Small intestine (tissue), 7 donors: ENCODE data around the gene GLUL. TPM values are rescaled to one million over a fixed set of nuclear protein-coding genes. Genes with fewer than 3 reads are reported as not detected.

Experiments
- DNase-seq, 2 donors: peaks; one replicate each; pipeline versions ENCODE4 v3.0.0 to v3.0.0-alpha.2; 2013
- FAIRE-seq: peaks from 2 replicates; lab custom pipeline; 2012; peaks lifted over from hg19 to GRCh38; lab: Jason Lieb, UNC
- H3K27ac ChIP-seq, 3 donors: one replicate each; pipeline ENCODE4 v1.5.1; 2013; ENCODE audit warnings: low read length in 2 of 3, mild to moderate bottlenecking in 2 of 3, control low read depth in 1 of 3, inconsistent platforms in 1 of 3, low read depth in 1 of 3, moderate library complexity in 1 of 3
- H3K27me3 ChIP-seq, 3 donors: one replicate each; pipeline ENCODE4 v1.6.1; 2013; ENCODE audit warnings: low read length in 3 of 3, inconsistent platforms in 1 of 3; ENCODE audit not compliant: control insufficient read depth in 3 of 3, insufficient read depth in 3 of 3
- H3K36me3 ChIP-seq, 3 donors: one replicate each; pipeline ENCODE4 v1.6.1; 2013; ENCODE audit warnings: low read length in 3 of 3, inconsistent platforms in 1 of 3, low read depth in 1 of 3, mild to moderate bottlenecking in 1 of 3, moderate library complexity in 1 of 3; ENCODE audit not compliant: control insufficient read depth in 3 of 3, insufficient read depth in 2 of 3
- H3K4me1 ChIP-seq, 3 donors: one replicate each; pipeline ENCODE4 v1.6.1; 2013; ENCODE audit warnings: low read length in 2 of 3, inconsistent platforms in 1 of 3, low read depth in 1 of 3, mild to moderate bottlenecking in 1 of 3, moderate library complexity in 1 of 3; ENCODE audit not compliant: control insufficient read depth in 3 of 3, insufficient read depth in 2 of 3
- H3K4me3 ChIP-seq, 3 donors: one replicate each; pipeline ENCODE4 v1.5.1; 2013; ENCODE audit warnings: low read length in 3 of 3, control low read depth in 1 of 3, inconsistent platforms in 1 of 3, low read depth in 1 of 3, mild to moderate bottlenecking in 1 of 3, moderate library complexity in 1 of 3
- H3K9me3 ChIP-seq, 2 donors: one replicate each; pipeline ENCODE4 v1.6.1; 2013; ENCODE audit warnings: low read depth in 1 of 2, low read length in 1 of 2; ENCODE audit not compliant: control insufficient read depth in 2 of 2, insufficient read depth in 1 of 2
- WGBS, 3 donors: extraction: QIAGEN DNeasy Blood & Tissue Kit; methylation state at CpG; one replicate each; pipeline ENCODE4 v1.1.7; 2013; 5-methylcytosine and 5-hydroxymethylcytosine counted together
- polyA plus RNA-seq, 4 donors: library from polyadenylated mRNA; stranded (reverse) in 3 of 4; unstranded in 1 of 4; fragments of 200-250 nt in 3 of 4; fragments of 120-200 nt in 1 of 4; gene quantifications; one replicate each; pipeline versions ENCODE4 v1.2.1 to v1.2.3, GENCODE V29; 2013
- donor health status: healthy with polysubstance abuse.
- donor health status: control.
- donor health status: control.
- donor health status: Bipolar disorder and iron deficiency.
- donor health status: healthy.

The GLUL gene
- polyA plus RNA-seq, 4 donors, result 75.8 to 422 (median 153) TPM

DNA sequence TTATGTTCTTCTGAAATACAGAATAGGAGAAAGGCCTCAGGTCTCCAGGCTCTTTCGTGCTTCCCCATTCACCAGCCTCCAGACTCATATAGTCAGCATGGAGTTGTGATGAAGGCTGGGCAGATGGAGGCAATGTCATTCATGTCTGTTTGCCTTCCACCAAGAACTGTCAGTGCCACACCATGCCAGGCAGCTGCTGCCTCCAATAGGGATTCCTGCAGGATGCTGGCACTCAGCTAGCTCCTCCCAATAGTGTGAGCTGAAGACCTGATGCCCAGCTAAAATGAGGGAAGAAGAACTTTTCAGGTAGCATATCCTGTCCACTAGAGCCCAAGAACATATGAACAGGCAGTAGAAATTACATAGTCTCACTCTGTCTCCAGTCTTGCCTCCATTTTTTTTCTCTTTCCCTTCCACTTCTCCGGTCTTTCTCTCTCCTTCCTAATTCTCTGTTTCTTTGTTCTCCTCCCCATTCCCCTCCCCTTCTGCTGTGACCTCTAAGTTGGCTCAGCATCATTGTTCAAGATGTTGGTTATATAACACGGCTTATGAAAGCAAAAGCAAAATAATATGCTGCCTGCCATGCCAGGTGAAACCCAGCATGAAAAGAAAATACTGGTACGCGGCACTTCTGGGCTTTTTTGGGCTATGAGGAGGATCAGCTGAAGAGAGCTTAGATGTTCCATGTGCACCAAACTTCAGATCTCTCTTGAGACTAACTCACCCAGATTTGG lies 17.3 kb downstream of the GLUL start:
- FAIRE-seq (no peak), DNase-seq (no peak)

GRCh38 chr1:182370532-182370931 lies 21.1 kb downstream of the GLUL start:
- H3K9me3 ChIP-seq, result no peaks in the 10 kb centered on the region
- DNase-seq (no peak), FAIRE-seq (no peak)

More for the DNA sequence above, 17.3 kb downstream of the GLUL start:
- H3K27me3 ChIP-seq, result no peaks in the 10 kb centered on the region
- no peaks in the 10 kb centered on the region for H3K36me3 ChIP-seq
- H3K27ac ChIP-seq, result no peak overlapping the region
- no peaks in the 10 kb centered on the region for H3K4me1 ChIP-seq
- no peak overlapping the region for H3K4me3 ChIP-seq
- no peaks in the 10 kb centered on the region for H3K9me3 ChIP-seq
- 72 to 77% (median 74%) methylated on average over 5 of the region's 5 CpGs for whole genome bisulfite sequencing, 3 donors

GRCh38 chr1:182368903-182369302 lies 22.7 kb downstream of the GLUL start:
- Histone ChIP-seq H3K9me3 (no peaks in the 10 kb centered on the region), H3K4me3 (no peak overlapping the region), H3K36me3 (no peaks in the 10 kb centered on the region), H3K27ac (no peak overlapping the region), H3K27me3 (no peaks in the 10 kb centered on the region), H3K4me1 (no peaks in the 10 kb centered on the region)
- 65 to 81% (median 76%) methylated on average over 4 of the region's 4 CpGs for WGBS, 3 donors
- FAIRE-seq (no peak), DNase-seq (no peak)

More at GRCh38 chr1:182370532-182370931, 21.1 kb downstream of the GLUL start:
- 61 to 67% (median 65%) methylated on average over 3 of the region's 3 CpGs for WGBS, 3 donors
- no peak overlapping the region for H3K4me3 ChIP-seq
- no peaks in the 10 kb centered on the region for H3K27me3 ChIP-seq
- H3K4me1 ChIP-seq, result no peaks in the 10 kb centered on the region
- no peak overlapping the region for H3K27ac ChIP-seq
- H3K36me3 ChIP-seq, result no peaks in the 10 kb centered on the region

DNA sequence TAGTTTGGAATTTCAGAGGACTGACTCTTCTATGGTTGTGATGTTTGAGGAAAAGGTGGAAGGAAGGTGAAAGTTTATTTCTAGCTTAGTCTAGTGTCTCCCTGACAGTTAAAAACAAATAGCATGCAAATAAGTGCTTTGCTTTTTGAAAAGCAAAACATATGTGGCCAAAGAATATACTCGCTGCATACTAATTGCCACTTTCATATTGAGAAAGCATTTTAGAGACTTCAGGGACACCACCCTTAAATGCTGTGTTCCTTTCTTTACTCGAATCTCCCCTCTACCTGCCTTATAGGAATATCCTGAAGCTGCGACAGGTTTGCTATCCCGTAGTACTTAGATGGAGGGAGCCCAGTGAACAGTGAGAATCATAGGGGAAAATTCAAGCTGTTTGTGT lies 23.2 kb downstream of the GLUL start:
- DNase-seq (no peak), FAIRE-seq (no peak)
- H3K4me3 ChIP-seq, result no peak overlapping the region
- H3K4me1 ChIP-seq, result no peaks in the 10 kb centered on the region
- WGBS, 3 donors, result 55 to 77% (median 59%) methylated on average over 4 of the region's 4 CpGs
- H3K27me3 ChIP-seq, result no peaks in the 10 kb centered on the region
- H3K27ac ChIP-seq, result no peak overlapping the region
- H3K9me3 ChIP-seq, result no peaks in the 10 kb centered on the region
- no peaks in the 10 kb centered on the region for H3K36me3 ChIP-seq

DNA sequence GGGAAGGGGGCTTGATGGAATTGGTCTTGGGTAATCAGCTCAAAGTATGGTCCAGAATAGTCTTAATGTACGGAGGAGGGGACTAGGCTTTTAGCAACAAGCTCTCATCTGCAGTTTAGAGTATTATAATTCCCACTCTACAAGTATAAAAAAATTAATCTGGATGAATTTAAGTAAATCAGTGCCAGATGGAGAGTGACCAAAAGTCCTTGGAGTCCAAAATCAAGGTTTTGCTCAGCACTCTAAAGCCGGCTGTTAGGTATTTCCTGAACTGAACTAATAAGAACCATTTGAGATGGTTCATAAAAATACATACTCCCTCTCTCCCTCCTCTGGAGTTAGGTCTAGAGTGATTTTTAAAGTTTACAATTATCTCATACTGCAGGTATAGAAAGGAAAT lies 23.7 kb downstream of the GLUL start:
- H3K4me1 ChIP-seq, result no peaks in the 10 kb centered on the region
- H3K27ac ChIP-seq, result no peak overlapping the region
- no peaks in the 10 kb centered on the region for H3K36me3 ChIP-seq
- DNase-seq (no peak), FAIRE-seq (no peak)
- no peak overlapping the region for H3K4me3 ChIP-seq
- 63 to 90% (median 86%) methylated on average over 2 of the region's 2 CpGs for WGBS, 3 donors
- H3K27me3 ChIP-seq, result no peaks in the 10 kb centered on the region
- no peaks in the 10 kb centered on the region for H3K9me3 ChIP-seq

- no peaks in the 10 kb centered on the region for H3K4me1 ChIP-seq
- H3K27ac ChIP-seq, result no peak overlapping the region
- no peak overlapping the region for H3K4me3 ChIP-seq
- no peaks in the 10 kb centered on the region for H3K9me3 ChIP-seq
- H3K36me3 ChIP-seq, result no peaks in the 10 kb centered on the region
- DNase-seq, result no peak
- 81 to 88% (median 88%) methylated on average over 2 of the region's 2 CpGs for WGBS, 3 donors
- FAIRE-seq, result no peak
- no peaks in the 10 kb centered on the region for H3K27me3 ChIP-seq
Observed at GRCh38 chr1:182366596-182366995, 25.0 kb downstream of the GLUL start.

DNA sequence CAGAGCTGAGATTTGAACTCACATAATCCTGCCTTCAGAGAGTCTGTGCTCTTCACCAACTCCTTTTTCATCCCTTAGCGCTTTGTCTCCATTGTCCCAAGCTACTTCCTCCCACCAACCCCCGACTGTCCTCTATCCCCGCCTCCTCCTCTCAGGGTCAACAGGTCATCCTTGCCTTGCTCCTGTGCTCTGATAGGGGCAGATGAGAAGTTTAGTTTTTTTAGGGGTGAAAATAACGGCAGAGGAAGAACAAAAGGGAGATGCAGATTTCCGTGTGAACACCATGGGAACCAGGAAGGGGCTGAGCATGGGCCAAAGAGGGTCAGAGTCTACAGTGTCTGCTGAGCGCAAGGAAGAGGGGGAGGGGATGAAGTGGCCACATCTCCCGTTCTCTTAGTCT lies 31.9 kb downstream of the GLUL start:
- WGBS, 3 donors, result 51 to 60% (median 54%) methylated on average over 7 of the region's 7 CpGs
- Histone ChIP-seq H3K27me3 (no peaks in the 10 kb centered on the region), H3K9me3 (no peaks in the 10 kb centered on the region), H3K4me3 (no peak overlapping the region), H3K27ac (no peak overlapping the region), H3K36me3 (no peaks in the 10 kb centered on the region), H3K4me1 (no peaks in the 10 kb centered on the region)
- no peak for DNase-seq
- no peak for FAIRE-seq

GRCh38 chr1:182357913-182358312 lies 33.7 kb downstream of the GLUL start:
- H3K27ac ChIP-seq, result no peak overlapping the region
- H3K27me3 ChIP-seq, result no peaks in the 10 kb centered on the region
- no peak for FAIRE-seq
- H3K36me3 ChIP-seq, result no peaks in the 10 kb centered on the region
- 79 to 85% (median 81%) methylated on average over 4 of the region's 4 CpGs for WGBS, 3 donors
- no peaks in the 10 kb centered on the region for H3K9me3 ChIP-seq
- no peak for DNase-seq
- no peaks in the 10 kb centered on the region for H3K4me1 ChIP-seq
- no peak overlapping the region for H3K4me3 ChIP-seq

GRCh38 chr1:182357171-182357570 lies 34.4 kb downstream of the GLUL start:
- WGBS, 3 donors, result 59 to 67% (median 67%) methylated on average over 2 of the region's 2 CpGs
- no peaks in the 10 kb centered on the region for H3K4me1 ChIP-seq
- DNase-seq (no peak), FAIRE-seq (no peak)
- no peak overlapping the region for H3K4me3 ChIP-seq
- no peaks in the 10 kb centered on the region for H3K36me3 ChIP-seq
- H3K9me3 ChIP-seq, result no peaks in the 10 kb centered on the region
- no peak overlapping the region for H3K27ac ChIP-seq
- H3K27me3 ChIP-seq, result no peaks in the 10 kb centered on the region
